AG04450 (cell line): ENCODE measurements around the gene GRIP1. TPM values are rescaled to one million over a fixed set of nuclear protein-coding genes. Genes with fewer than 3 reads are reported as not detected.

Experiments
- CTCF ChIA-PET: fragments of 300-600, 350-600 bp; formaldehyde crosslinking; extraction: SDS; loops from one replicate; lab custom pipeline; 2022; ENCODE audit warnings: antibody characterized with exemption, inconsistent platforms; lab: Charles Lee
- POLR2A ChIA-PET: fragments of 350-600 bp; formaldehyde crosslinking; extraction: SDS; loops from one replicate; lab custom pipeline; 2021; ENCODE audit warnings: antibody characterized with exemption, inconsistent platforms; lab: Yijun Ruan, JAX
- DNase-seq: peaks from one replicate; pipeline ENCODE4 v3.0.0-alpha.2; 2011; ENCODE audit warnings: low read depth, low spot score
- H3K27ac ChIP-seq: one replicate; pipeline ENCODE4 v1.5.1; 2012; ENCODE audit warnings: low read depth, low read length, control low read depth
- H3K27me3 ChIP-seq: one replicate; pipeline ENCODE4 v1.6.0; 2012; ENCODE audit warnings: low read length; ENCODE audit not compliant: control insufficient read depth, insufficient read depth
- H3K4me3 ChIP-seq: 2 replicates; pipeline ENCODE4 v1.5.1; 2011; ENCODE audit warnings: mild to moderate bottlenecking, low read depth, low read length, control low read depth
- H3K9me3 ChIP-seq: 2 replicates; pipeline ENCODE4 v1.5.1; 2012; ENCODE audit warnings: low read length; ENCODE audit not compliant: control insufficient read depth, insufficient read depth
- CTCF ChIP-seq: IDR thresholded peaks from 2 replicates; pipeline ENCODE4 v1.5.1; 2011; ENCODE audit warnings: low read depth, low read length, control low read depth, inconsistent platforms
- polyA plus RNA-seq: library from polyadenylated mRNA; depleted of rRNA; stranded (reverse); fragments of >200 nt; gene quantifications from 2 replicates; pipeline ENCODE4 v1.2.3, GENCODE V29; 2011

GRIP1 gene
- polyA plus RNA-seq, 1 experiment = not detected

GRCh38 chr12:66620688-66621087 is 58.2 kb downstream of the GRIP1 start:
- no peak for DNase-seq
- H3K9me3 ChIP-seq = no peaks in the 10 kb centered on the region
- no peak overlapping the region for H3K27ac ChIP-seq
- no peak for TF ChIP-seq CTCF
- no peak overlapping the region for H3K4me3 ChIP-seq
- H3K27me3 ChIP-seq = no peaks in the 10 kb centered on the region
- ChIA-PET POLR2A (no interaction called here), CTCF (no interaction called here)

- DNase-seq = no peak
- CTCF ChIA-PET = no interaction called here
- no peak overlapping the region for H3K4me3 ChIP-seq
- H3K9me3 ChIP-seq = no peaks in the 10 kb centered on the region
- H3K27ac ChIP-seq = no peak overlapping the region
- no peaks in the 10 kb centered on the region for H3K27me3 ChIP-seq
- TF ChIP-seq CTCF = no peak
- POLR2A ChIA-PET = no interaction called here
Observed at GRCh38 chr12:66620026-66620425, 58.9 kb downstream of the GRIP1 start.

GRCh38 chr12:66617991-66618390 is 60.9 kb downstream of the GRIP1 start:
- ChIA-PET POLR2A (no interaction called here), CTCF (interaction anchor here (1.5 kb wide), 1 partner anchor 76 kb away, joined by 4 read pairs; no protein-coding TSS in a partner anchor)
- Histone ChIP-seq H3K4me3 (no peak overlapping the region), H3K27ac (no peak overlapping the region), H3K27me3 (no peaks in the 10 kb centered on the region), H3K9me3 (no peaks in the 10 kb centered on the region)
- DNase-seq = no peak
- no peak for TF ChIP-seq CTCF

GRCh38 chr12:66612090-66612775 is 66.6 kb downstream of the GRIP1 start:
- POLR2A ChIA-PET = no interaction called here
- CTCF ChIA-PET = no interaction called here
- DNase-seq = no peak
- Histone ChIP-seq H3K9me3 (no peaks in the 10 kb centered on the region), H3K4me3 (no peak overlapping the region), H3K27ac (no peak overlapping the region), H3K27me3 (no peaks in the 10 kb centered on the region)
- TF ChIP-seq CTCF = no peak

- no peak for DNase-seq
- Histone ChIP-seq H3K4me3 (no peak overlapping the region), H3K27me3 (peaks cover 2% of the 10 kb centered on the region), H3K27ac (no peak overlapping the region), H3K9me3 (no peaks in the 10 kb centered on the region)
- TF ChIP-seq CTCF = no peak
- POLR2A ChIA-PET = no interaction called here
- CTCF ChIA-PET = no interaction called here
Observed at GRCh38 chr12:66607147-66607546, 71.7 kb downstream of the GRIP1 start.
